HG02870 (cell line): ENCODE results near the gene RPL41.
"Not testable (repeated sequence)": the region's sequence is repeated elsewhere in the genome, so short reads cannot be mapped to it uniquely, and the experiment has no call there.

Experiments
- ATAC-seq: cut with Tn5 transposase; IDR thresholded peaks from one replicate; pipeline ENCODE4 v1.9.1; 2021; ENCODE audit warnings: mild to moderate bottlenecking, moderate library complexity; ENCODE audit not compliant: unreplicated experiment

RPL41 gene

GRCh38 chr12:56102683-56103065 is 13.8 kb upstream of the RPL41 start:
- ATAC-seq: no peak

DNA sequence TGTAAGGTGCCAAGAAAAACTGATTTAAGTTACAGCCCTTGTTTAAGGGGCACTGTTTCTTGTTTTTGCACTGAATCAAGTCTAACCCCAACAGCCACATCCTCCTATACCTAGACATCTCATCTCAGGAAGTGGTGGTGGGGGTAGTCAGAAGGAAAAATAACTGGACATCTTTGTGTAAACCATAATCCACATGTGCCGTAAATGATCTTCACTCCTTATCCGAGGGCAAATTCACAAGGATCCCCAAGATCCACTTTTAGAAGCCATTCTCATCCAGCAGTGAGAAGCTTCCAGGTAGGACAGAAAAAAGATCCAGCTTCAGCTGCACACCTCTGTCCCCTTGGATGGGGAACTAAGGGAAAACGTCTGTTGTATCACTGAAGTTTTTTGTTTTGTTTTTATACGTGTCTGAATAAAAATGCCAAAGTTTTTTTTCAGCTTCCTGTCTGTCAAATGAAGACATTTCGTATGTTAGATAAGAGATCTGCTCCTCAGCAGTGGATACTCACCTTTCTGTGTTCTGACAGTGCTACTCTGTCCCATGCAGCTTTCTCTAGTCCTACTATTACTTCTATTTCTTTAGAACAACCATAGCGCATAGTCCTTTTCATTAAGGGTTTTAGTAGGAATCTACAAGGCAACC is 13.2 kb upstream of the RPL41 start:
- no peak for ATAC-seq

GRCh38 chr12:56103823-56104108 is 12.7 kb upstream of the RPL41 start:
- no peak for ATAC-seq

DNA sequence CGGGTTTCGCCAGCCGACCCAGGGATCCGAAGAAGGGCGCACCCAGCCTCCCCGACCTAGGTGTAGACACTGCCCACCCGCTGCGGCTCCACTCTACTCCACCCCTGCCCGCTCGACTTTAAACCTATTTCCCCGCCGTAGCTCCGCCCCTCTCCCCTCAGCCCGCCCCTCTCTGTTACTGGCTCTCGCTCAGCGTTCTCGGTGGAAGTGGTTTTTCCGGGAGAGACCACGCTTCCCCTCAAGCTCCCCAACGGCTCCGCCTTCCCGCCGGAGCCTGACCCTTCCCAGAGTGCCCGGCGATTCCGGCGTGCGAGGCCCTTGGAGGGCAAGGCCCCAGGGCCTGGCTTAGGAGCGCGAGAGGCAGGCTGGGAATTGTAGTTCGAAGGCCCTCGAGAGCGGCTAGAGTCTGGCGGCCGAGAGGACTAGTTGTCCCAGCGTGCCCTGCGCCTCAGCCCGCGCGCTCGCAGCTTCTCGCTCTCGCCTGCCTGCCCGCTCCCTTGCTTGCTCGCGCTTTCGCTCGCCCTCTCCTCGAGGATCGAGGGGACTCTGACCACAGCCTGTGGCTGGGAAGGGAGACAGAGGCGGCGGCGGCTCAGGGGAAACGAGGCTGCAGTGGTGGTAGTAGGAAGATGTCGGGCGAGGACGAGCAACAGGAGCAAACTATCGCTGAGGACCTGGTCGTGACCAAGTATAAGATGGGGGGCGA is 12.2 kb upstream of the RPL41 start, which contains the start of gene PA2G4:
PA2G4 (plus strand) TSS at position 451 of the 706 bp plus-strand sequence; CDS start at position 630, 179 bp downstream.
- ATAC-seq: peak; percentile 92

DNA sequence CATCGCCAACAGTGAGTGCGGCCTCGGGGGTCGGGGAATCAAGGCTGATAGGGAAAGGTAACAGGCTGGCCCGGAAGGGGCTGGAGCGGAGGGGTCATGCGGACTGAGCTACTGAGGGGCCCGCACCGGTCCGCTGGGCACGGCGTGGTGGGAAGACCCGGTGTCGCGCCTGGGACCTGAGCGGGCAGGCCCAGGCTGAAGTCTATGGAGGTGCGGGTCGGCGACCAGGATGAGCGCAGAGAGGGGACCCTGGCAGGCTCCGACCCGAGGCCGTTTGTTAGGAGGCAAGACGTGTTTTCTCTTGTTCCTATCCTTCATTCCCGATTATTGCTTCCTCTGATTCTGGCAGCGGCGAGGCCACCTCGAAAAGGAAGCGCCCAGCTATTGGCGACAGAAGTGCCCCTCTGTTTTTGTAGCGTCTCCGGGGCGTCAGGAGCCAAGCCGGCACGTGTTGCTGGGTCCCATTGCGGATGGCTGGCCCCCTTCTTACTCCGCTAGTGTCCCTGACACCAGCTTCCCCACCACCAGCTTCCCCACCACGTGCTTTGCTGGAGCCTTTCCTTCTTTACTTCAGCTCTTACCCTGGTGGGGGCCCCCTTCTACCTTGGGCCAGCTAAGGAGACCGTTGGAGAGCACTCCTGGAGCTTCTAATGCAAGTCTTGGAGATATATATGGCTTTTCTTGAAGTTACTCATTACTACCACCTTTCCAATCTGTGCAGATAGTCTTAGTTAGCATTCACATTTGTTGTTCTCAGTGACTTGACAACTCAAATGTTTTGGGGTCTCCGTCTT is 11.4 kb upstream of the RPL41 start:
- peak; percentile 2 for ATAC-seq

GRCh38 chr12:56105609-56105902 is 10.9 kb upstream of the RPL41 start:
- ATAC-seq: no peak

DNA sequence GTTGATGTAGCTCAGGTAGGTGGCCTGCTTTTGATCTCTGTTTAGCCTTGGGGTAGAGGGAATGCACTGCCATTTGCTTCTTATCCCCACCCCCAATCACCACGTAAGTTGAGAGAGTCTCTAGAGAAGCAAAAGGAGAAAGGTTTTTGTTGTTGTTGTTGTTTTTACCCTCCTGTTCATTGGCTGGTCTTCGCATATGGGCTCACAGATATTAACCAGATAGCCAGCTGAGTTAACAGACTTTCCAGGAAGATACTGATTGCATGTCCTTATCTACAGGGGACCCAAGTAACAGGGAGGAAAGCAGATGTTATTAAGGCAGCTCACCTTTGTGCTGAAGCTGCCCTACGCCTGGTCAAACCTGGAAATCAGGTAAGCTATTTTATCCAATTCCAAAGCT is 9.2 kb upstream of the RPL41 start:
- no peak for ATAC-seq

DNA sequence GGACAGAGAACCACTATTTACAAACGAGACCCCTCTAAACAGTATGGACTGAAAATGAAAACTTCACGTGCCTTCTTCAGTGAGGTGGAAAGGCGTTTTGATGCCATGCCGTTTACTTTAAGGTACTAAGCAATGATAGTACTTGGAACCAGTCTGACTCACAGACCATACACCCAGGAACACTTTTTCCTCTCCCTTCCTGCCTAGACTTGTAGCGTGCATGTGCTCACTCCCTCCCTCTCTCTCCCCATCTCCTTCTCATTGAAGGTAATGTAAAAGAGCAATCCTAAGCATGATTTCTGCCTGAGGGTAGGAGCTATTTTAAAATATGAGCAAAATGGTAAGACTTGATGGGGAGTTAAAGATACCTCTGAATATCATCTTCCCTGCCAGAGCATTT is 5.9 kb upstream of the RPL41 start:
- no peak for ATAC-seq

DNA sequence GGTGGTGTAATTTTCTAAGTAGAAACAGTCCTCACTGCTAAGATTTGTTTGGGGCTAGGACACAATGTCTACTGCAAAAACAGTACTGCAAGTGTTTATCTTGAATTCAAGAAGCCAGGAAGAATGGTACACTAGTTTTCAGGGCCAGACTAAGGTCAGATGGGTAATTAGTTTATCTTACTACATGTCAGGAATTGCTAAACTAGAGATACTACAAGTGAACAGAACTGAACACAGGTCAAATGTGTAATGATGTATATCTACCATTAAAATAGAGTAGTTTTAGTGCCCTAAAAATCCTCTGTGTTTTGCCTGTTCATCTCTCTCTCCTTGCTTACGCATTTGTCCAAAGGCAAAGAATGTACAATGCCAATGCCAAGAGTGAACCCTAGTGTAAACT is 2.3 kb upstream of the RPL41 start:
- ATAC-seq: no peak

GRCh38 chr12:56115329-56115728 is 1.1 kb upstream of the RPL41 start:
- ATAC-seq: no peak

DNA sequence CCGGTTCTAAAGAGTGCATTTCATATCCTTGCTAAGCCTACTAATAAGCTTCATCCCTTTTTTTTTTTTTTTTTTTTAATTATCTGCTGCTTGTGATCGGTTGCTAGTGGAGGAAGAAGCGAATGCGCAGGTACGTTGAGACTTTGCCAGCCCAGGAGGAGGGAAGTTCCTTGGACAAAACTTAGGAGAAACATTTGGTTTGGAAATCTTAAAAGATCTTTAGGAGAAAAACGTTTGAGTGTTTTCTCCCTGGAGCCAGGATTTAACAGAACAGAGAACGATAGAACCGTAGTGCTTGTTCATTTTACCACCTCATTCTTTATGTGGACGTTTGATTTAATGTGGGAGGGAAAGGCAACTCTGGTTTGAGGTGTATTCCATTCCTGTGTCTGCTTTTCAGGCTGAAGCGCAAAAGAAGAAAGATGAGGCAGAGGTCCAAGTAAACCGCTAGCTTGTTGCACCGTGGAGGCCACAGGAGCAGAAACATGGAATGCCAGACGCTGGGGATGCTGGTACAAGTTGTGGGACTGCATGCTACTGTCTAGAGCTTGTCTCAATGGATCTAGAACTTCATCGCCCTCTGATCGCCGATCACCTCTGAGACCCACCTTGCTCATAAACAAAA is 761 bp downstream of the RPL41 start:
- not testable (repeated sequence) for ATAC-seq

GRCh38 chr12:56117778-56118687 is 1.6 kb downstream of the RPL41 start, which contains the start of gene ZC3H10:
Gene ZC3H10 (plus strand): TSS chr12:56118266. CDS start chr12:56120563, 2,297 bp downstream.
- ATAC-seq: peak; percentile 82

- ATAC-seq: no peak
These were observed 2.4 kb downstream of the RPL41 start for GRCh38 chr12:56118688-56119357.

DNA sequence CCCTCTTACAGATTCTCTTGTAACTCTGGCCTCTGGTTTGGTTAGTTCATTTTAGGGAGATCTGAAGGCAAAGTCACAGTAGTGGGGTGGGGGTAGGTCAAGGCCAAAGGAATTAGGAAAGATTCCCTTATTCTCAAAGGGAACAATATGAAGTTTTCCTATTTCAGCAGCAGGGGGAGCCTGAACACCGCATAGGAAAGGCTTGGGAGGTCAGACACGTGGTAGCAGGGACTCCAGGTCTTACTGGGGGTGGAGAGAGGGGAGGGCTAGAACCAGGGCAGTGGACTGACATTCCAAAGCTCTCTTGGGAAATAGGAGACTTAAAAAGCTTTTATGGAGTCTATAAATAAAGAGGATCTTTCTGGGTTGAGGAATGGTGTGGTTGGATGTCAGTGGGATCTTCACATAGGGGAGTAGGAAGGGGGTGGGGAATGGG is 2.9 kb downstream of the RPL41 start:
- ATAC-seq: no peak

DNA sequence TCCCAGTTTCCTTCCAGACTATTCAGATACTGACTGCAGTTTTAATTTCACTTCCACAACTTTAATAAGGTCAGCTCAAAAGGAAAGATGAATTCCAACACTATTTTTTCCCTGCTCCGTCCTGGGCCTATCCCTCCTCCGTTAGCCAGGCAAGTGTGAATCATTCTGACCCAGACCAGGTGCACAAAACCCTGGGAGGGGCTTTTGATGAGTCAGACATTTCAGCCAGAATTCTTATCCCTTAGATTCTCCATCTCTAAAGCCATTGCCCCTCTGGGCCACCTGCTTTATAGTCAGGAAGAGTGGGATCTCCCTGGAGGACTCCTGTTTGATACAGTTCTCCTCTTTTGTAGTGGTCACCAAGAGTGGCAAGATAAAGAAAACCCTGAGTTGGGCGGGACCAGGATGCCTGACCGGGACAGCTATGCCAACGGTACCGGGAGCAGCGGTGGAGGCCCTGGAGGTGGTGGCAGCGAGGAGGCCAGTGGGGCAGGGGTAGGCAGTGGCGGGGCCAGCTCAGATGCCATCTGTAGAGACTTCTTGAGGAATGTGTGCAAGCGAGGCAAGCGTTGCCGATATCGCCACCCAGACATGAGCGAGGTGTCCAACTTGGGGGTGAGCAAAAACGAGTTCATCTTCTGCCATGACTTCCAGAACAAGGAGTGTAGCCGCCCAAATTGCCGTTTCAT is 3.9 kb downstream of the RPL41 start:
- ATAC-seq: no peak

- ATAC-seq: no peak
These were observed 4.9 kb downstream of the RPL41 start for GRCh38 chr12:56121204-56121870.

GRCh38 chr12:56122637-56123036 is 6.2 kb downstream of the RPL41 start:
- no peak for ATAC-seq

DNA sequence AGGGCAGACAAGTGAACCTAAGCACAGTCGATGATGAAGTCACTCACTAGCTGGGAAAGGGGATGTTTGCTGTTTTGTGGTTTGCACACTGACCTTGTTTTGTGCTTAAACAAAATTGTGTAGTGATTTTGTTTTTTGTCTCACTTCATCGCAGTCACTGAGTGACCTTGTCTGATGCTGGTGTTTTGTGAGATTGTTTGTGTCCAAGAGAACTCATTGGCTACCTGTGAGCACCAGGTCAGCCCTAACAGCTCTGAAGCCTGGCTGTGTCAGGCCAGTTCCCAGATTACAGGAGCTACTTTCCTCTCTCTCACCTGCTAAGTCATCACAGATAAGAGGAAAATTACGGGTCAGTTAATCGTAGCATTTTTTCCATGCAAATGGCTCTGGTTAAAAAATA is 7.7 kb downstream of the RPL41 start:
- no peak for ATAC-seq

- no peak for ATAC-seq
These were observed 10.4 kb downstream of the RPL41 start for GRCh38 chr12:56126732-56127239.
